Parathyroid adenoma (tissue), 2 donors: ENCODE measurements around the gene ZNF808.
"Not testable (repeated sequence)": the region's sequence is repeated elsewhere in the genome, so short reads cannot be mapped to it uniquely, and the experiment has no call there.

ENCODE experiments used
- H2AFZ ChIP-seq: fragments of 300-600 bp; sonication (generic); one replicate; pipeline ENCODE4 v1.7.0; 2017; ENCODE audit warnings: antibody characterized with exemption, mild to moderate bottlenecking
- H3K27ac ChIP-seq: fragments of 300-600 bp; sonication (generic); one replicate; pipeline ENCODE4 v1.7.0; 2017
- H3K27me3 ChIP-seq: fragments of 300-600 bp; sonication (generic); one replicate; pipeline ENCODE4 v1.7.0; 2017; ENCODE audit warnings: low read length; ENCODE audit not compliant: control insufficient read depth, insufficient read depth
- H3K36me3 ChIP-seq: fragments of 300-600 bp; sonication (generic); one replicate; pipeline ENCODE4 v1.7.0; 2017; ENCODE audit warnings: low read length; ENCODE audit not compliant: control insufficient read depth, insufficient read depth
- H3K4me1 ChIP-seq: fragments of 300-600 bp; sonication (generic); one replicate; pipeline ENCODE4 v1.7.0; 2017; ENCODE audit warnings: control low read depth
- H3K4me2 ChIP-seq: fragments of 300-600 bp; sonication (generic); one replicate; pipeline ENCODE4 v1.7.0; 2017; ENCODE audit warnings: low read length
- H3K4me3 ChIP-seq: fragments of 300-600 bp; sonication (generic); one replicate; pipeline ENCODE4 v1.7.0; 2017; ENCODE audit warnings: low read depth, low read length
- H3K79me2 ChIP-seq: fragments of 300-600 bp; sonication (generic); one replicate; pipeline ENCODE4 v1.7.0; 2017; ENCODE audit warnings: control low read depth
- H3K9ac ChIP-seq: fragments of 300-600 bp; sonication (generic); one replicate; pipeline ENCODE4 v1.7.0; 2017; ENCODE audit warnings: mild to moderate bottlenecking
- H3K9me3 ChIP-seq: fragments of 300-600 bp; sonication (generic); one replicate; pipeline ENCODE4 v1.7.0; 2017; ENCODE audit warnings: low read length; ENCODE audit not compliant: control insufficient read depth
- CTCF ChIP-seq: fragments of 300-600 bp; sonication (generic); IDR thresholded peaks from one replicate; pipeline ENCODE4 v1.7.0; 2017; ENCODE audit warnings: antibody characterized with exemption, mild to moderate bottlenecking
- donor health status: primary hyperparathyroidism.

The ZNF808 gene

GRCh38 chr19:52599241-52599640 is 71.8 kb downstream of the ZNF808 start:
- Histone ChIP-seq H3K9me3 (no peaks in the 10 kb centered on the region), H3K36me3 (no peaks in the 10 kb centered on the region), H3K27me3 (no peaks in the 10 kb centered on the region), H2AFZ (no peak overlapping the region), H3K27ac (no peak overlapping the region), H3K9ac (no peak overlapping the region), H3K4me2 (no peak overlapping the region), H3K4me1 (no peaks in the 10 kb centered on the region), H3K79me2 (no peaks in the 10 kb centered on the region), H3K4me3 (no peak overlapping the region)
- TF ChIP-seq CTCF: no peak

GRCh38 chr19:52600639-52601024 is 73.2 kb downstream of the ZNF808 start:
- peak overlapping the region; percentile 89 for H2AFZ ChIP-seq
- H3K27ac ChIP-seq: no peak overlapping the region
- H3K4me2 ChIP-seq: peak overlapping the region; percentile 99
- no peaks in the 10 kb centered on the region for H3K36me3 ChIP-seq
- H3K79me2 ChIP-seq: no peaks in the 10 kb centered on the region
- peak overlapping the region; percentile 76 for H3K4me3 ChIP-seq
- H3K27me3 ChIP-seq: no peaks in the 10 kb centered on the region
- H3K9ac ChIP-seq: no peak overlapping the region
- H3K9me3 ChIP-seq: no peaks in the 10 kb centered on the region
- no peak for TF ChIP-seq CTCF
- no peaks in the 10 kb centered on the region for H3K4me1 ChIP-seq

GRCh38 chr19:52601025-52601973 is 73.8 kb downstream of the ZNF808 start:
- H3K9me3 ChIP-seq: no peaks in the 10 kb centered on the region
- H3K4me2 ChIP-seq: peak overlapping the region; percentile 99
- peak overlapping the region; percentile 39 for H3K27ac ChIP-seq
- TF ChIP-seq CTCF: peak; percentile 12
- peak overlapping the region; percentile 89 for H2AFZ ChIP-seq
- peak overlapping the region; percentile 76 for H3K4me3 ChIP-seq
- H3K79me2 ChIP-seq: no peaks in the 10 kb centered on the region
- no peak overlapping the region for H3K9ac ChIP-seq
- no peaks in the 10 kb centered on the region for H3K36me3 ChIP-seq
- H3K27me3 ChIP-seq: no peaks in the 10 kb centered on the region
- no peaks in the 10 kb centered on the region for H3K4me1 ChIP-seq

- not testable (repeated sequence) for H3K27ac ChIP-seq, H3K9ac ChIP-seq
Measured at GRCh38 chr19:52601974-52602366, 74.5 kb downstream of the ZNF808 start.

GRCh38 chr19:52602941-52603340 is 75.5 kb downstream of the ZNF808 start:
- H3K4me1 ChIP-seq: no peaks in the 10 kb centered on the region
- no peaks in the 10 kb centered on the region for H3K9me3 ChIP-seq
- H3K27me3 ChIP-seq: no peaks in the 10 kb centered on the region
- no peak overlapping the region for H3K27ac ChIP-seq
- H3K36me3 ChIP-seq: no peaks in the 10 kb centered on the region
- H3K4me3 ChIP-seq: no peak overlapping the region
- no peaks in the 10 kb centered on the region for H3K79me2 ChIP-seq
- no peak overlapping the region for H3K9ac ChIP-seq
- no peak overlapping the region for H2AFZ ChIP-seq
- H3K4me2 ChIP-seq: no peak overlapping the region
- TF ChIP-seq CTCF: no peak

More at GRCh38 chr19:52601974-52602366, 74.5 kb downstream of the ZNF808 start:
- Histone ChIP-seq H2AFZ (peak overlapping the region; percentile 89), H3K4me3 (peak overlapping the region; percentile 76), H3K4me2 (peak overlapping the region; percentile 99)
- not testable (repeated sequence) for H3K9me3 ChIP-seq, H3K4me1 ChIP-seq, H3K36me3 ChIP-seq, H3K27me3 ChIP-seq, H3K79me2 ChIP-seq
